ENCODE data around the gene BCR.

BCR gene

GRCh38 chr22:23225337-23225723, 45.0 kb downstream of the BCR start:
- Histone ChIP-seq H3K36me3 (ENCODE audit: control insufficient read depth, insufficient read depth, low read length) (no peaks in the 10 kb centered on the region), H3K27me3 (ENCODE audit: control insufficient read depth, insufficient read depth, low read length) (no peaks in the 10 kb centered on the region), H3K9me3 (ENCODE audit: control insufficient read depth, low read length) (no peaks in the 10 kb centered on the region), H3K4me1 (ENCODE audit: control insufficient read depth, insufficient read depth, low read length) (peaks cover 56% of the 10 kb centered on the region), H3K4me3 (ENCODE audit: low read length) (no peak overlapping the region), H3K9ac (ENCODE audit: low read length) (no peak overlapping the region)

GRCh38 chr22:23225724-23226496, 45.6 kb downstream of the BCR start:
- peaks cover 50% of the 10 kb centered on the region for H3K4me1 ChIP-seq (ENCODE audit: control insufficient read depth, insufficient read depth, low read length)
- no peaks in the 10 kb centered on the region for H3K27me3 ChIP-seq (ENCODE audit: control insufficient read depth, insufficient read depth, low read length)
- no peaks in the 10 kb centered on the region for H3K36me3 ChIP-seq (ENCODE audit: control insufficient read depth, insufficient read depth, low read length)
- peak overlapping the region; percentile 42 for H3K9ac ChIP-seq (ENCODE audit: low read length)
- no peaks in the 10 kb centered on the region for H3K9me3 ChIP-seq (ENCODE audit: control insufficient read depth, low read length)
- H3K4me3 ChIP-seq (ENCODE audit: low read length): no peak overlapping the region

GRCh38 chr22:23226497-23226850, 46.2 kb downstream of the BCR start:
- no peak overlapping the region for H3K4me3 ChIP-seq (ENCODE audit: low read length)

GRCh38 chr22:23227380-23227779, 47.1 kb downstream of the BCR start:
- Histone ChIP-seq H3K9ac (ENCODE audit: low read length) (no peak overlapping the region), H3K36me3 (ENCODE audit: control insufficient read depth, insufficient read depth, low read length) (no peaks in the 10 kb centered on the region), H3K9me3 (ENCODE audit: control insufficient read depth, low read length) (no peaks in the 10 kb centered on the region), H3K4me3 (ENCODE audit: low read length) (no peak overlapping the region), H3K27me3 (ENCODE audit: control insufficient read depth, insufficient read depth, low read length) (no peaks in the 10 kb centered on the region), H3K4me1 (ENCODE audit: control insufficient read depth, insufficient read depth, low read length) (peaks cover 49% of the 10 kb centered on the region)

More at GRCh38 chr22:23226497-23226850, 46.2 kb downstream of the BCR start:
- no peaks in the 10 kb centered on the region for H3K9me3 ChIP-seq (ENCODE audit: control insufficient read depth, low read length)
- no peaks in the 10 kb centered on the region for H3K27me3 ChIP-seq (ENCODE audit: control insufficient read depth, insufficient read depth, low read length)
- H3K4me1 ChIP-seq (ENCODE audit: control insufficient read depth, insufficient read depth, low read length): peaks cover 49% of the 10 kb centered on the region
- H3K36me3 ChIP-seq (ENCODE audit: control insufficient read depth, insufficient read depth, low read length): no peaks in the 10 kb centered on the region
- peak overlapping the region; percentile 42 for H3K9ac ChIP-seq (ENCODE audit: low read length)

- H3K4me1 ChIP-seq (ENCODE audit: control insufficient read depth, insufficient read depth, low read length): peaks cover 42% of the 10 kb centered on the region
- no peak overlapping the region for H3K9ac ChIP-seq (ENCODE audit: low read length)
- H3K27me3 ChIP-seq (ENCODE audit: control insufficient read depth, insufficient read depth, low read length): no peaks in the 10 kb centered on the region
- no peak overlapping the region for H3K4me3 ChIP-seq (ENCODE audit: low read length)
- H3K36me3 ChIP-seq (ENCODE audit: control insufficient read depth, insufficient read depth, low read length): no peaks in the 10 kb centered on the region
- H3K9me3 ChIP-seq (ENCODE audit: control insufficient read depth, low read length): no peaks in the 10 kb centered on the region
Measured at GRCh38 chr22:23228503-23228902, 48.2 kb downstream of the BCR start.

- Histone ChIP-seq H3K36me3 (ENCODE audit: control insufficient read depth, insufficient read depth, low read length) (no peaks in the 10 kb centered on the region), H3K4me1 (ENCODE audit: control insufficient read depth, insufficient read depth, low read length) (peaks cover 31% of the 10 kb centered on the region), H3K9ac (ENCODE audit: low read length) (no peak overlapping the region), H3K4me3 (ENCODE audit: low read length) (no peak overlapping the region), H3K27me3 (ENCODE audit: control insufficient read depth, insufficient read depth, low read length) (no peaks in the 10 kb centered on the region), H3K9me3 (ENCODE audit: control insufficient read depth, low read length) (no peaks in the 10 kb centered on the region)
Measured at GRCh38 chr22:23229646-23230045, 49.3 kb downstream of the BCR start.

GRCh38 chr22:23230348-23231068, 50.2 kb downstream of the BCR start:
- Histone ChIP-seq H3K4me1 (ENCODE audit: control insufficient read depth, insufficient read depth, low read length) (peaks cover 23% of the 10 kb centered on the region), H3K4me3 (ENCODE audit: low read length) (no peak overlapping the region), H3K27me3 (ENCODE audit: control insufficient read depth, insufficient read depth, low read length) (no peaks in the 10 kb centered on the region), H3K36me3 (ENCODE audit: control insufficient read depth, insufficient read depth, low read length) (no peaks in the 10 kb centered on the region), H3K9ac (ENCODE audit: low read length) (no peak overlapping the region), H3K9me3 (ENCODE audit: control insufficient read depth, low read length) (no peaks in the 10 kb centered on the region)

GRCh38 chr22:23231471-23232093, 51.3 kb downstream of the BCR start:
- peaks cover 23% of the 10 kb centered on the region for H3K4me1 ChIP-seq (ENCODE audit: control insufficient read depth, insufficient read depth, low read length)
- no peak overlapping the region for H3K9ac ChIP-seq (ENCODE audit: low read length)
- H3K36me3 ChIP-seq (ENCODE audit: control insufficient read depth, insufficient read depth, low read length): no peaks in the 10 kb centered on the region

GRCh38 chr22:23232094-23232905, 52.0 kb downstream of the BCR start:
- Histone ChIP-seq H3K36me3 (ENCODE audit: control insufficient read depth, insufficient read depth, low read length) (no peaks in the 10 kb centered on the region), H3K9ac (ENCODE audit: low read length) (no peak overlapping the region), H3K4me3 (ENCODE audit: low read length) (no peak overlapping the region), H3K9me3 (ENCODE audit: control insufficient read depth, low read length) (no peaks in the 10 kb centered on the region), H3K27me3 (ENCODE audit: control insufficient read depth, insufficient read depth, low read length) (no peaks in the 10 kb centered on the region), H3K4me1 (ENCODE audit: control insufficient read depth, insufficient read depth, low read length) (peaks cover 22% of the 10 kb centered on the region)

More at GRCh38 chr22:23231471-23232093, 51.3 kb downstream of the BCR start:
- no peak overlapping the region for H3K4me3 ChIP-seq (ENCODE audit: low read length)
- no peaks in the 10 kb centered on the region for H3K27me3 ChIP-seq (ENCODE audit: control insufficient read depth, insufficient read depth, low read length)
- no peaks in the 10 kb centered on the region for H3K9me3 ChIP-seq (ENCODE audit: control insufficient read depth, low read length)

GRCh38 chr22:23233084-23233531, 52.8 kb downstream of the BCR start:
- Histone ChIP-seq H3K9me3 (ENCODE audit: control insufficient read depth, low read length) (no peaks in the 10 kb centered on the region), H3K36me3 (ENCODE audit: control insufficient read depth, insufficient read depth, low read length) (no peaks in the 10 kb centered on the region), H3K4me3 (ENCODE audit: low read length) (no peak overlapping the region), H3K9ac (ENCODE audit: low read length) (no peak overlapping the region), H3K4me1 (ENCODE audit: control insufficient read depth, insufficient read depth, low read length) (peaks cover 18% of the 10 kb centered on the region), H3K27me3 (ENCODE audit: control insufficient read depth, insufficient read depth, low read length) (no peaks in the 10 kb centered on the region)

- Histone ChIP-seq H3K36me3 (ENCODE audit: control insufficient read depth, insufficient read depth, low read length) (no peaks in the 10 kb centered on the region), H3K27me3 (ENCODE audit: control insufficient read depth, insufficient read depth, low read length) (no peaks in the 10 kb centered on the region), H3K4me3 (ENCODE audit: low read length) (no peak overlapping the region), H3K9ac (ENCODE audit: low read length) (no peak overlapping the region), H3K9me3 (ENCODE audit: control insufficient read depth, low read length) (no peaks in the 10 kb centered on the region), H3K4me1 (ENCODE audit: control insufficient read depth, insufficient read depth, low read length) (peaks cover 18% of the 10 kb centered on the region)
Measured at GRCh38 chr22:23233752-23234408, 53.6 kb downstream of the BCR start.
